GM23248 (cell line): Measurements from ENCODE around the gene DPY19L3. TPM values are rescaled to one million over a fixed set of nuclear protein-coding genes. Genes with fewer than 3 reads are reported as not detected.
"Not testable (repeated sequence)": the region's sequence is repeated elsewhere in the genome, so short reads cannot be mapped to it uniquely, and the experiment has no call there.

Source experiments
- DNase-seq: peaks from one replicate; pipeline ENCODE4 v3.0.0-alpha.2; 2015
- H2AFZ ChIP-seq: fragments of 200-600 bp; sonication (generic); 2 replicates; pipeline ENCODE4 v1.6.1; 2016; ENCODE audit warnings: antibody characterized with exemption
- H3F3A ChIP-seq: fragments of 200-600 bp; sonication (generic); 2 replicates; pipeline ENCODE4 v1.6.1; 2016; ENCODE audit warnings: mild to moderate bottlenecking, antibody characterized with exemption, mixed run types; ENCODE audit not compliant: insufficient read depth
- H3K27ac ChIP-seq: fragments of 200-600 bp; sonication (generic); 2 replicates; pipeline ENCODE4 v1.5.1; 2016; ENCODE audit warnings: mild to moderate bottlenecking
- H3K27me3 ChIP-seq: fragments of 200-600 bp; sonication (generic); replicated peaks from 2 replicates; pipeline ENCODE4 v1.6.1; 2016; ENCODE audit warnings: mild to moderate bottlenecking; ENCODE audit not compliant: insufficient read depth
- H3K36me3 ChIP-seq: fragments of 200-600 bp; sonication (generic); 2 replicates; pipeline ENCODE4 v1.6.1; 2016; ENCODE audit warnings: low read depth, mild to moderate bottlenecking
- H3K4me1 ChIP-seq: fragments of 200-600 bp; sonication (generic); 2 replicates; pipeline ENCODE4 v1.6.1; 2016; ENCODE audit warnings: mild to moderate bottlenecking; ENCODE audit not compliant: insufficient read depth
- H3K4me2 ChIP-seq: fragments of 200-600 bp; sonication (generic); one replicate; pipeline ENCODE4 v1.6.1; 2016; ENCODE audit warnings: mild to moderate bottlenecking; ENCODE audit not compliant: unreplicated experiment
- H3K4me3 ChIP-seq: fragments of 200-600 bp; sonication (generic); 2 replicates; pipeline ENCODE4 v1.5.1; 2016; ENCODE audit warnings: mild to moderate bottlenecking
- H3K79me2 ChIP-seq: fragments of 200-600 bp; sonication (generic); 2 replicates; pipeline ENCODE4 v1.6.1; 2016; ENCODE audit warnings: mild to moderate bottlenecking; ENCODE audit not compliant: insufficient read depth
- H3K9ac ChIP-seq: fragments of 200-600 bp; sonication (generic); 2 replicates; pipeline ENCODE4 v1.6.1; 2016; ENCODE audit warnings: mild to moderate bottlenecking
- H3K9me2 ChIP-seq: fragments of 200-600 bp; sonication (generic); 2 replicates; pipeline ENCODE4 v1.6.1; 2016; ENCODE audit warnings: mixed run types, mild to moderate bottlenecking, moderate library complexity; ENCODE audit not compliant: insufficient read depth
- H3K9me3 ChIP-seq: fragments of 200-600 bp; sonication (generic); one replicate; pipeline ENCODE4 v1.6.1; 2017; ENCODE audit warnings: low read depth
- H4K20me1 ChIP-seq: fragments of 200-600 bp; sonication (generic); 2 replicates; pipeline ENCODE4 v1.6.0; 2016; ENCODE audit not compliant: insufficient read depth
- EZH2 ChIP-seq: fragments of 200-600 bp; sonication (generic); IDR thresholded peaks from 2 replicates; pipeline ENCODE4 v1.6.1; 2018; ENCODE audit warnings: antibody characterized with exemption, mild to moderate bottlenecking; ENCODE audit not compliant: insufficient read depth, poor library complexity, severe bottlenecking
- EZH2phosphoT487 ChIP-seq: fragments of 200-600 bp; sonication (generic); IDR thresholded peaks from 2 replicates; pipeline ENCODE4 v1.6.1; 2018; ENCODE audit warnings: antibody characterized with exemption, moderate library complexity, mild to moderate bottlenecking, low read depth; ENCODE audit not compliant: insufficient read depth
- WGBS, 2 experiments: methylation state at CpG; one replicate each; pipeline ENCODE4 v1.1.6; 2015 to 2017; ENCODE audit warnings: low lambda C conversion rate in 2 of 2, low coverage in 1 of 2; ENCODE audit errors: missing lambda C conversion rate in 2 of 2; 5-methylcytosine and 5-hydroxymethylcytosine counted together
- in situ Hi-C: fragments of 300-500 bp; cut with MboI; formaldehyde crosslinking; loops from 2 replicates; pipeline ENCODE4 v1.15.0; 2020
- polyA plus RNA-seq: library from polyadenylated mRNA; unstranded; fragments of >200 nt; fragmentation: Nextera tagmentation; extraction: Ambion mirVana; gene quantifications from 2 replicates; pipeline ENCODE4 v1.2.1, GENCODE V29; 2016
- total RNA-seq: library from RNA; depleted of rRNA; stranded (reverse); fragments of >200 nt; shearing (Covaris generic); gene quantifications from 2 replicates; pipeline ENCODE4 v1.2.3, GENCODE V29; 2014

The DPY19L3 gene
- total and polyA plus RNA-seq, 2 experiments from 2014 or later = 7.6 to 15.3 TPM

DNA sequence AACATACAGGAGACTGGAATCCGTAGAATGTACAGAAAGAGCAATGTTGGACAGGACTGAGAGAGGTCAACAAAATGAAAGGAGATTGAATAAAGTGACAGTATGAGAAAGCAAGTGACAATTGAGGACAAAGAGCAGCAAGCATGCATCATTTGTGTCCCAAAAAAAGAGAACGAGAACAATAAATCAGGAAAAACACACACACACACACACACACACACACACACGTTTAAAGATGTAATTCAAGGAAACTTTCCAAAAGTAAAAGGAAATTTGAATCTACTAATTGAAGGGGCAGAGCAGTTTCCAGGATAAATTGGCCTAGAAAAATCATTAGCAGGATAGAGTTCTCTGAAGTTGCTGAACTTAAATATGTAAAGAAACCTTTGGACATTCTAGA is 16.9 kb downstream of the DPY19L3 start:
- no peaks in the 10 kb centered on the region for H3K27me3 ChIP-seq
- no peaks in the 10 kb centered on the region for H3F3A ChIP-seq
- no peaks in the 10 kb centered on the region for H3K4me1 ChIP-seq
- H3K4me2 ChIP-seq = no peak overlapping the region
- in situ Hi-C loops = no loop called here
- H3K4me3 ChIP-seq = no peak overlapping the region
- no peaks in the 10 kb centered on the region for H3K9me3 ChIP-seq
- TF ChIP-seq EZH2phosphoT487 (no peak), EZH2 (no peak)
- no peak overlapping the region for H3K27ac ChIP-seq
- no peak overlapping the region for H3K9ac ChIP-seq
- H3K36me3 ChIP-seq = 0 out of 2 replicates have a peak, but pooled peaks cover 5% of the 10 kb centered on the region
- H4K20me1 ChIP-seq = no peaks in the 10 kb centered on the region
- no peaks in the 10 kb centered on the region for H3K9me2 ChIP-seq
- WGBS, 2 experiments = 88 to 95% methylated on average over 3 of the region's 3 CpGs
- DNase-seq = no peak
- 0 out of 2 replicates have a peak, but pooled peaks cover 4% of the 10 kb centered on the region for H3K79me2 ChIP-seq
- H2AFZ ChIP-seq = no peak overlapping the region

DNA sequence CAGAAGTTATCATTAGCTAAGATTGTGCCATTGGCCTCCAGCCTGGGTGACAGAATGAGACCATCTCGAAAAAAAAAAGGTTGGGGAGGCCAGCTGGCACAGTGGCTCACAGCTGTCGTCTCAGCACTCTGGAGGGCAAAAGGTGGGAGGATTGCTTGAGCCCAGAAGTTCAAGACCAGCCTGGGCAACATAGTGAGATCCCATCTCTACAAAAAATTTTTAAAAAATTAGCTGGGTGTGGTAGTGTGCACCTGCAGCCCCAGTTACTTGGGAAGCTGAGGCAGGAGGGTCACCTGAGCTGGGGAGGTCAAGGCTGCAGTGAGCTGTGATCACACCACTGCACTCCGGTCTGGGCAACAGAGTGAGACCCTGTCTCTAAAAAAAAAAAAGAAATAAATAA is 18.4 kb downstream of the DPY19L3 start:
- H3K4me3 ChIP-seq, H2AFZ ChIP-seq, H3K9me3 ChIP-seq, in situ Hi-C loops, H3K27ac ChIP-seq, H3K9me2 ChIP-seq, H4K20me1 ChIP-seq, H3K27me3 ChIP-seq, H3K4me2 ChIP-seq, H3K36me3 ChIP-seq, H3K9ac ChIP-seq, H3F3A ChIP-seq, DNase-seq, H3K79me2 ChIP-seq, H3K4me1 ChIP-seq: not testable (repeated sequence)
- 96 to 100% methylated on average over 3 of the region's 3 CpGs for WGBS, 2 experiments

DNA sequence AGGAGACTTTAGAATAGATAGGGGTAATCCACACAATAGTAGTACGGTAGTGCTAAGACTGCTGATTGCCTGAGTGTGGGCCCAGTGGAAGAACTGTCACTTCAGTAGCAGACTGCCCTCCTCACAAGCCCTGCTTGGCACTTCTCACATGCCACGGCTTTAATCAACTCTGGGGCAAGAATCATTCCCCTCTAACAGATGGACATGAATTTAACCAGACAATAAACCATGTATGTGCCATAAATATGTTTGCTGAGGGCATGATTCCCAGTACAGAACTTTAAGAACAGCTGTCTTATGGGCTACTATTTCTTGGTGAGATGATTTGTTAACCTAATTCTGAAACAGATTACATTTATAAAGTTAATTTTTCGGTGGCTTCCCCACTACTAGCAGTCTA is 22.0 kb downstream of the DPY19L3 start:
- Histone ChIP-seq H4K20me1 (no peaks in the 10 kb centered on the region), H3K27ac (no peak overlapping the region), H3F3A (no peaks in the 10 kb centered on the region), H3K9me2 (no peaks in the 10 kb centered on the region), H3K79me2 (peaks cover 7% of the 10 kb centered on the region; the same call in 1 of the 2 replicates), H3K27me3 (no peaks in the 10 kb centered on the region), H3K9me3 (no peaks in the 10 kb centered on the region), H3K4me1 (no peaks in the 10 kb centered on the region), H3K4me2 (no peak overlapping the region), H2AFZ (no peak overlapping the region), H3K4me3 (no peak overlapping the region), H3K36me3 (no peaks in the 10 kb centered on the region), H3K9ac (no peak overlapping the region)
- in situ Hi-C loops = no loop called here
- TF ChIP-seq EZH2phosphoT487 = no peak
- TF ChIP-seq EZH2 = no peak
- WGBS, 2 experiments = 42 to 56% methylated on average over 3 of the region's 3 CpGs
- DNase-seq = no peak

DNA sequence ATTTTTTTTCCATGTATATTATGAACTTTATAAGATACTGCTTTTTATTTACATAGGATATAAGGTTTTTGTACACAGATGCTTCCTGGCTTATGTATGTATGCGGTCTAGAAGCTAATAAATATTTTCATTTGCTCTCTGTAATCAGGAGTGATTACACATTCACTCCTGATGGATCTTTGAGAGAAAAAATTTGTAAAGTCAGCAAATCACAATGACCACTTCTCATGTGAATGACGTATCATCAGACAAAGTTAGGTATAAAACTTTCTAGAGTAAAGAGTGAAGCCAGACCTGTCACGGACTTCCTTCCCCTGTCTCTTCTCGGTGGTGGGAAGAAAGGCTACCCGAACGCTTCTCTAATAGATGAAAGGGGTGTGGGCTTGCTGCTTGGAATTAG is 31.1 kb downstream of the DPY19L3 start:
- H3K9me3 ChIP-seq = peaks cover 3% of the 10 kb centered on the region
- DNase-seq = no peak
- TF ChIP-seq EZH2 (no peak), EZH2phosphoT487 (no peak)
- no peaks in the 10 kb centered on the region for H3F3A ChIP-seq
- H3K4me1 ChIP-seq = no peaks in the 10 kb centered on the region
- no peak overlapping the region for H3K4me2 ChIP-seq
- 92 to 97% methylated on average over 6 of the region's 6 CpGs for WGBS, 2 experiments
- H3K27ac ChIP-seq = no peak overlapping the region
- no peak overlapping the region for H2AFZ ChIP-seq
- no peaks in the 10 kb centered on the region for H3K9me2 ChIP-seq
- in situ Hi-C loops = no loop called here
- H3K9ac ChIP-seq = no peak overlapping the region
- H3K36me3 ChIP-seq = peaks cover 20% of the 10 kb centered on the region; the same call in 1 of the 2 replicates
- H3K27me3 ChIP-seq = no peaks in the 10 kb centered on the region
- H3K4me3 ChIP-seq = no peak overlapping the region
- no peaks in the 10 kb centered on the region for H4K20me1 ChIP-seq
- no peaks in the 10 kb centered on the region for H3K79me2 ChIP-seq

DNA sequence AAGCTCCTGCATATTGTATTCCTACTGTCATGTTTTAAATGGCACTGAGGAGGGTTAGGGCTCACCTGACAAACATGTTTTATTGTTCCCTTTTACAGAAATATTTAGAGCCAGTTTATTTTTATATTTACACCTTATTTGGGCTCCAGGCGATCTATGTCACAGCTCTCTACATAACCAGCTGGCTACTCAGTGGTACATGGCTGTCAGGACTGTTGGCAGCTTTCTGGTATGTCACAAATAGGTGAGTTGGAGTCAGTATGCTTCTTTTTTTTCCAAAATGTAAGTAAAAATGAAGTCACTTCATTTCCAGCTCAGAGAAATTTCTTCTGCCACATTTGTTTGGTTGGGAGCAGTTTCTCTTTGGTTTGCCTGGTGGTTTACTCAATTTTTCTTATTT is 31.5 kb downstream of the DPY19L3 start:
- H3K9me3 ChIP-seq = peaks cover 3% of the 10 kb centered on the region

More for the DNA sequence above, 31.5 kb downstream of the DPY19L3 start:
- Histone ChIP-seq H3K79me2 (no peaks in the 10 kb centered on the region), H2AFZ (no peak overlapping the region), H3K27ac (no peak overlapping the region), H3K4me3 (no peak overlapping the region), H3K4me1 (no peaks in the 10 kb centered on the region), H3K9ac (no peak overlapping the region), H3K9me2 (no peaks in the 10 kb centered on the region), H3F3A (no peaks in the 10 kb centered on the region), H3K27me3 (no peaks in the 10 kb centered on the region), H3K36me3 (peaks cover 24% of the 10 kb centered on the region; the same call in 1 of the 2 replicates), H4K20me1 (no peaks in the 10 kb centered on the region), H3K4me2 (no peak overlapping the region)
- 96 to 97% methylated on average over 1 of the region's 1 CpG for WGBS, 2 experiments
- TF ChIP-seq EZH2phosphoT487 (no peak), EZH2 (no peak)
- no peak for DNase-seq
- in situ Hi-C loops = no loop called here
